HG02885 (cell line): ENCODE results near the gene NOMO2.
"Not testable (repeated sequence)": the region's sequence is repeated elsewhere in the genome, so short reads cannot be mapped to it uniquely, and the experiment has no call there.

Experiments used
- ATAC-seq: cut with Tn5 transposase; IDR thresholded peaks from one replicate; pipeline ENCODE4 v1.9.1; 2021; ENCODE audit warnings: mild to moderate bottlenecking; ENCODE audit not compliant: unreplicated experiment, poor library complexity

NOMO2 gene

GRCh38 chr16:18579261-18579660 is 17.4 kb upstream of the NOMO2 start:
- not testable (repeated sequence) for ATAC-seq

DNA sequence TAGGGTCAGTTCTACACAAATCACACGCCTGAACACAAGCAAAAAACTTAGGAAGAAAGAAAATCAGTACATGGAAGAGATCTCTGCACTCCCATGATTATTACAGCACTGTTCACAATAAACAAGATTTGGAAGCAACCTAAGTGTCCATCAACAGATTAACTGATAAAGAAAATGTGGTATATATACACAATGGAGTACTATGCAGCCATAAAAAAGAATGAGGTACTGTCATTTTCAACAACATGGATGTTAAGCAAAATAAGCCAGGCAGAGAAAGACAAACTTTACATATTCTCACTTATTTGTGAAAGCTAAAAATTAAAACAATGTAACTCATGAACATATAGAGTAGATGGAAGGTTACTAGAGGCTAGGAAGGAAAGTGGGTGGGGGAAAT is 16.0 kb upstream of the NOMO2 start:
- ATAC-seq, result not testable (repeated sequence)

GRCh38 chr16:18575945-18576344 is 14.0 kb upstream of the NOMO2 start:
- not testable (repeated sequence) for ATAC-seq

- ATAC-seq, result not testable (repeated sequence)
These were observed 13.5 kb upstream of the NOMO2 start for GRCh38 chr16:18575298-18575917.

GRCh38 chr16:18573887-18574286 is 12.0 kb upstream of the NOMO2 start:
- ATAC-seq, result not testable (repeated sequence)

DNA sequence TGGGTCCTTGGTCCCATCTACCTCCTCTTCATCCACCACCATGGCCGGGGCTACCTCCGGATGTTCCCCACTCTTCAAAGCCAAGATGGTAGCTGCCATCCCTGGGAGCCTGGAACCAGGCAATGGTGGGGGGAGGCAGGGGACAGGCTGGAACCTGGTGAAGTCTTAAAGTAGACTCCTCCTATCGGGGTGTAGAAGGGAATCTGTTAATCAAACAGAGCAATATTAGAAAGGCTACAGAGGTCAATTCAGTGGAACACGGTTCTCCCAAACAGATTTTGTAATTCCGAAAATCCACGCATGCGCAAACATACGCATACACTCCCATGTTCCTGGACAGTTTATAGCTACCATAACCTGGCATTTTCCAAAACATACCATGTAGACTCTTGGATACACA is 11.1 kb upstream of the NOMO2 start:
- not testable (repeated sequence) for ATAC-seq

GRCh38 chr16:18571307-18571850 is 9.5 kb upstream of the NOMO2 start:
- ATAC-seq, result not testable (repeated sequence)

GRCh38 chr16:18570529-18571306 is 8.8 kb upstream of the NOMO2 start:
- ATAC-seq, result not testable (repeated sequence)

- ATAC-seq, result not testable (repeated sequence)
These were observed 1.3 kb downstream of the NOMO2 start for GRCh38 chr16:18560416-18561220.

- ATAC-seq, result not testable (repeated sequence)
These were observed 8.2 kb downstream of the NOMO2 start for GRCh38 chr16:18553671-18554070.

DNA sequence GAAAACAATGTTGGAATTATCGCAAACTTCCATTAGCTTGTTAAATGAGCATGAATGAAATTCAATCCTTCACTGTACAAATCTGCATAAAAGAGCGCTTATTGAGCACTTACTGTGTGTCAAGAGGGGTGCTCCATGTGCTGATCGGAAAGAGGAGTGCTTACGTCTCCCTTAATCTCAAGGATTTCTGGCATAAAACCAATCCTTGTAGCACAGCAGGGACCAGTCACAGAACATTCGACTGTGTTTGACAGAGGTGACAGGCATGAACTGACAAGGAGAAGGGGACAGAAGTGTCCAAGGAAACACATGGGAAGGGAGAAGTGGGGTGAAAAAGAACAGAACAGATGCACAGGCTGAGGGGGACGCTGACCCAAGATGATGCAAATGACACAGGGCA is 14.5 kb downstream of the NOMO2 start:
- not testable (repeated sequence) for ATAC-seq

DNA sequence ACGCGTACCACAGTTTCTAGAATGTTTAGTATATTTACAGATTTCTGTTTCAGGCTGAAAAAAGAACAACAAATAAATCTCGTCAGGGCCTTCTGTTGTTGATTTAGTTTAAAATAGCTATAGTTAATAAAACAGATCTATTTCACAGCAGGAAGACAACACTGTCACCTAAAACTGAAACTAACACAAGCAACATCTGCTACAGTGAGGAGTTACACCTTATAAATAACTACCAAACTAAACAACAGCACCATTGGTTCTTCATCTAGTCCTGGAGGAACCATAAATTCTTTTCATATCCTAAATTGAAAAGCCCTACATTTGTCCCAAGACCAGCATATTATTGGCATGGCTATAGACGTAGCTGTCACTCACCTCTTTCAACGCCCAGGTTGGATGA is 15.0 kb downstream of the NOMO2 start:
- ATAC-seq, result not testable (repeated sequence)

GRCh38 chr16:18544232-18545081 is 17.4 kb downstream of the NOMO2 start:
- not testable (repeated sequence) for ATAC-seq

DNA sequence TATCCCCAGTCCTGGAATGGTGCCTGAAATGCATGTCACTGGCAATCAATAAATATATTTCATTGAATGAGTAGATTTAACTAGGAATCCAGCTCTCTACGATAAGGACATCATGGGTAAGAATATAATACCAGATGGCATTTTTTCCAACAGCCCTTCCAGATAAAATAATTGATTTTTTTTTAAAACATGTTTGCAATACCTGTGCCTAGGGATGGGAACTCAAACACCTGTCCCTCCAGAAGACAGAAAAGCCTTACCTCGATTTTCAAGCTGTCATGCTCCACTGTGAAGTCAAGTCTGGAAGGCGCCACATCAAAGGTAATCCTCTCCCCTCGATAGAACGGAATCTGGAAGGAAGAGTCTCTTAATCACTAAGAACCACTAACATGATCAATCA is 20.0 kb downstream of the NOMO2 start:
- not testable (repeated sequence) for ATAC-seq

DNA sequence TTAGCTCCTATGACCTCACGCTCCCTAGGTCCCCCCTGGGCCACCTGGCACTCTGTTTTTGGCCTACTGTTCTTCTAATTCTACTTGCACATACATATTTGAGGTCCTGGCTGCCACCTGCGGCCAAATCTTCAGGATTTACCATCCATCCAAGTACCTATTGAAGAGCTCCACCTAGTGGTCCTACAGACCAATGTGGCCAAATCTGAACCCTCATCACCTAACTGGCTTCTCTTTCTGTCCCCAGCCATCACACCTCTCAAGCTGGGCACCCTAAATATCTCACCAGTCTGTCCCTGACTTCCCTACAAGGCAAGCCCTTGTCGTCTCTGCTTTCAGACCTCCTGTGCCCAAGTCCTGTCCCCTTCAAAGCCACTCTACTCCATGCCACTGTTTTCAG is 24.9 kb downstream of the NOMO2 start:
- not testable (repeated sequence) for ATAC-seq

- ATAC-seq, result not testable (repeated sequence)
These were observed 26.3 kb downstream of the NOMO2 start for GRCh38 chr16:18535519-18536168.

GRCh38 chr16:18534308-18534707 is 27.6 kb downstream of the NOMO2 start:
- ATAC-seq, result not testable (repeated sequence)

DNA sequence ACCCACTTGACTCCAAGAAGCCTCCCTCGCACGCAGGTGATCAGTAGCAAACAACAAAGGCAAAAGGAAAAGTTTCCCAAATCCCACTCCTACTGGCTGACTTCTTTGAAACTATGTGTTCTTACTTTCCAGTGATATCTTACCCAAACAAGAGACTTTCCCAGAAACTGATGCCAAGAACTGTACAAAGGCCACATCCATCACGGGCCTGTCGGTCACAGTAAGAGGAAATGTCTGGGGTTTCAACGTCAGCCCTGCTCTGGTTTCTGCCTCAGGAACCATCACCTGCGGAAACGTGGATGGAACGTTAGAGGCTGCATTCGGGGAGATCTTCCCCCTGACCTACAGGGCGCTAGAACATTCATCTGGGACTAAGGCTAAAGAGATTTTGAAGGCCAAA is 30.6 kb downstream of the NOMO2 start:
- ATAC-seq, result not testable (repeated sequence)

GRCh38 chr16:18530329-18530728 is 31.6 kb downstream of the NOMO2 start:
- ATAC-seq, result not testable (repeated sequence)
